GM10847 (cell line): ENCODE data around the gene TNIP2.

ENCODE experiments used
- POLR2A ChIP-seq: IDR thresholded peaks from 2 replicates; pipeline ENCODE4 v1.6.1; 2011; ENCODE audit not compliant: insufficient read length; ENCODE audit errors: extremely low read depth

TNIP2 gene

GRCh38 chr4:2694691-2695090, 61.4 kb downstream of the TNIP2 start:
- no peak for TF ChIP-seq POLR2A

GRCh38 chr4:2691952-2692435, 64.1 kb downstream of the TNIP2 start:
- TF ChIP-seq POLR2A = no peak
